Effector memory CD4-positive, alpha-beta T cell (primary cell): ENCODE measurements around the gene ARPP21.

ENCODE experiments used
- DNase-seq, 3 donors: peaks; one replicate each; pipeline ENCODE4 v3.0.0-alpha.2; 2020
- H3K27ac ChIP-seq: 2 replicates; pipeline ENCODE4 v1.7.0; 2013; ENCODE audit warnings: mild to moderate bottlenecking, low read length, moderate library complexity; ENCODE audit not compliant: insufficient read depth, poor library complexity, severe bottlenecking
- H3K27me3 ChIP-seq: replicated peaks from 2 replicates; pipeline ENCODE4 v1.7.0; 2013; ENCODE audit warnings: mild to moderate bottlenecking, low read length; ENCODE audit not compliant: insufficient read depth, control insufficient read depth, poor library complexity, severe bottlenecking
- H3K36me3 ChIP-seq: 2 replicates; pipeline ENCODE4 v1.7.0; 2013; ENCODE audit warnings: mild to moderate bottlenecking, low read length, moderate library complexity; ENCODE audit not compliant: control insufficient read depth, insufficient read depth
- H3K4me1 ChIP-seq: 2 replicates; pipeline ENCODE4 v1.7.0; 2013; ENCODE audit warnings: low read length, mild to moderate bottlenecking; ENCODE audit not compliant: control insufficient read depth, insufficient read depth, poor library complexity, severe bottlenecking
- H3K4me3 ChIP-seq: 2 replicates; pipeline ENCODE4 v1.7.0; 2013; ENCODE audit warnings: low read length, low read depth, mild to moderate bottlenecking; ENCODE audit not compliant: insufficient read depth, poor library complexity, severe bottlenecking
- H3K9me3 ChIP-seq: 2 replicates; pipeline ENCODE4 v1.7.0; 2013; ENCODE audit warnings: mild to moderate bottlenecking, low read length, moderate library complexity; ENCODE audit not compliant: control insufficient read depth

ARPP21 gene

DNA sequence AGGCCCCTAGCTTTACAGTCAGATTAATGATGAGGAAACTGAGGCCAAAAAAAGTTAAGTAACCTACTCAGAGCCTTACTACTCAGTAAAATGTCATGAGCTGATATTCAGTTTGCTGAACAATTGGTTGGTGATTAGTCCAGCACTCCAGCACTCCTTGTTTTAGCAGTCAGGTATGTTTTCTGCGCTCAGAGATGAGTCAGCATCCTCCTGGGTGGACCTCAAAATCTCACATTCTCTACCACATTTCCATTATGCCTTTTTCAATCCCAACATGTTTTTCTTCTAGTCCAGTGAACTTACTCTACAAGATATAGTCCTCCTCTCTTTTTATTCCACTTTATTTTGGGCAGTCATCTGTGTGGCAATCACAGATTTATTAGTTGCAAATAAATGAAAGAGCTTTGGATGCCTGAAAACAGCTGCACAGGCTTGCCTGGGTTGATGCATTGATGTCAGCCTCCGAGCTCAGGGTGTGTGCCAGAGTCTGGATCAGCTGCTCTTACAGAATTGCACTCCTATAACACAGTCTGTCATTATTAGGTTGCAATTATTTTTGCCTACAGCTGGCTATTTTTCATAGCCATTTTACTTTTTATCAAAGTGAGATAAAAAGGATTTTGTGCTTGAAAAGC, 133.2 kb downstream of the ARPP21 start:
- Histone ChIP-seq H3K27ac (no peak overlapping the region), H3K9me3 (no peaks in the 10 kb centered on the region), H3K4me3 (no peak overlapping the region), H3K4me1 (no peaks in the 10 kb centered on the region), H3K36me3 (no peaks in the 10 kb centered on the region), H3K27me3 (no peaks in the 10 kb centered on the region)
- DNase-seq, result no peak

GRCh38 chr3:35773417-35773816, 134.1 kb downstream of the ARPP21 start:
- no peak overlapping the region for H3K27ac ChIP-seq
- H3K4me3 ChIP-seq, result no peak overlapping the region
- no peak for DNase-seq
- no peaks in the 10 kb centered on the region for H3K9me3 ChIP-seq
- H3K36me3 ChIP-seq, result no peaks in the 10 kb centered on the region
- H3K4me1 ChIP-seq, result no peaks in the 10 kb centered on the region
- H3K27me3 ChIP-seq, result no peaks in the 10 kb centered on the region

GRCh38 chr3:35776346-35776745, 137.0 kb downstream of the ARPP21 start:
- no peak for DNase-seq
- H3K9me3 ChIP-seq, result no peaks in the 10 kb centered on the region
- no peak overlapping the region for H3K4me3 ChIP-seq
- H3K36me3 ChIP-seq, result no peaks in the 10 kb centered on the region
- H3K27me3 ChIP-seq, result no peaks in the 10 kb centered on the region
- H3K4me1 ChIP-seq, result no peaks in the 10 kb centered on the region
- H3K27ac ChIP-seq, result no peak overlapping the region

- Histone ChIP-seq H3K4me1 (no peaks in the 10 kb centered on the region), H3K9me3 (no peaks in the 10 kb centered on the region), H3K27ac (no peak overlapping the region), H3K36me3 (no peaks in the 10 kb centered on the region), H3K4me3 (no peak overlapping the region), H3K27me3 (no peaks in the 10 kb centered on the region)
- DNase-seq, result no peak
These were observed 137.7 kb downstream of the ARPP21 start for GRCh38 chr3:35777065-35777464.

DNA sequence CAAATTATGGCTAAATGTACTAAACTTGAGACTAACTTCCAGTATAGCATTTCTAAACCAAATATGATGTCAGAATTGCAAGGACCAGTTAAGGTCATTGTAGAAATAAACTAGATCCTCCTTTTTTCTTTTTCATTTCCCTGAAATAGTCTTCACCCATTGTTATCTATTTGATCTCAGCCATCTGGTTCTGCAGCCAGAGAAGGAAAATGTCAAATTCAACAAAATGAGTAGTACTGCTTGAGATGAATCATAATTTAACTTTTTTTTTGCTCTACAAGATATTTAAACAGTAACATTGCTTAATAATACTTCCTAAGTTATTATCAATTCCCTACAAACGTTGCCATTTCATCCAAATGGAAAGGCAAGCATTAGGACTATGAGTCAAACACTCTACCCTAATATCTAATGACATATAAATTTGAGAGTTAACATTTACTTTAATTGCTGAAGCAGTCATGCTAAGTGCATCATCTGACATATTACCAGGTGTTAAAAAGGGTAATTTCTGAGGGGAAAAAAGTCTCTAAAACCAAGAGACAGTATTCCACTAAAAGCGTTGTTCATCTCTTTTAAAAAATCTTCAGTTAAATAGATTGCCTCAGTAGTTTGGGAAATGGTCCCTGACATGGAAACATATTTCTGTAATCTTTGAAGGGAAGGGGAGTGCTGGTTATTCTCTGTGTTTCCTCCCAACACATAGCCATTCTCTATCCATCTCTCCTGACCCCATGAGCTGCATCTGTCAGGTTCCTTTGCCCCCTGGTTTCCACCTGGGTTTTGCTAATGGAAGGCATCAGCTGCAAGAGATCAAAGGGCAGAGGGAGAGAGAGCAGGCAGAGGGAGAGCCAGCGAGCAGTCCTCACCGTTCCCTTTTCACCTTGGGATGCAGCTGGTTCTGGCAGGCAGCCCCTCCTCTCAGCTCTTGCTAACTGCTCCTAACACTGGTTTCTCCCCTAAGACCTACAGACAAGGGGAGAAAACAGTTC, 138.5 kb downstream of the ARPP21 start:
- Histone ChIP-seq H3K27ac (no peak overlapping the region), H3K4me1 (no peaks in the 10 kb centered on the region), H3K27me3 (no peaks in the 10 kb centered on the region), H3K9me3 (no peaks in the 10 kb centered on the region), H3K36me3 (no peaks in the 10 kb centered on the region), H3K4me3 (no peak overlapping the region)
- DNase-seq, result no peak

GRCh38 chr3:35779611-35780010, 140.3 kb downstream of the ARPP21 start:
- Histone ChIP-seq H3K36me3 (no peaks in the 10 kb centered on the region), H3K9me3 (no peaks in the 10 kb centered on the region), H3K4me3 (no peak overlapping the region), H3K27me3 (no peaks in the 10 kb centered on the region), H3K4me1 (no peaks in the 10 kb centered on the region), H3K27ac (no peak overlapping the region)
- no peak for DNase-seq

- DNase-seq, result no peak
- Histone ChIP-seq H3K36me3 (no peaks in the 10 kb centered on the region), H3K27ac (no peak overlapping the region), H3K27me3 (no peaks in the 10 kb centered on the region), H3K9me3 (no peaks in the 10 kb centered on the region), H3K4me3 (no peak overlapping the region), H3K4me1 (no peaks in the 10 kb centered on the region)
These were observed 141.5 kb downstream of the ARPP21 start for GRCh38 chr3:35780800-35781199.

GRCh38 chr3:35781558-35781957, 142.2 kb downstream of the ARPP21 start:
- no peaks in the 10 kb centered on the region for H3K36me3 ChIP-seq
- no peaks in the 10 kb centered on the region for H3K9me3 ChIP-seq
- no peak overlapping the region for H3K4me3 ChIP-seq
- H3K4me1 ChIP-seq, result no peaks in the 10 kb centered on the region
- H3K27ac ChIP-seq, result no peak overlapping the region
- no peaks in the 10 kb centered on the region for H3K27me3 ChIP-seq
- DNase-seq, result no peak

DNA sequence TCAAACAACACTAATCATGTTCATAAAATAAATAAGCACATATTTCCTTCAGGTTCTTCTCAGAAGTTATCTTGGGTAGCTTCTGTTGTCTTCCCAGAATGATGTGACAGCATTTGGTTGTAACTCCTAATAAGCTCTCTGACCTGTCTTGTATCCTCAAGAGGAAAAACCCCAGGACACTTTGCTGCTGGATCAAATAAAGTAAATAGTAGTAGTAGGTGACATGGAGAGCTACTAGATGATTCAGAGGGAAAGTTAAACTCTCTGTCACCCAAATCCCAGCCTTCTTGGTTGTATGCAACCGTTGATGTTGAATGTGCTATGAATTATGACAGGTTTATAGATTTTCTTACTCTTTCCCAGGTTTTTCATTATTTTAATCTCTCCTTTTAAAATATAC, 143.0 kb downstream of the ARPP21 start:
- Histone ChIP-seq H3K4me1 (no peaks in the 10 kb centered on the region), H3K27ac (no peak overlapping the region), H3K36me3 (no peaks in the 10 kb centered on the region), H3K9me3 (no peaks in the 10 kb centered on the region), H3K4me3 (no peak overlapping the region), H3K27me3 (no peaks in the 10 kb centered on the region)
- DNase-seq, result no peak

- no peaks in the 10 kb centered on the region for H3K36me3 ChIP-seq
- H3K4me3 ChIP-seq, result no peak overlapping the region
- no peaks in the 10 kb centered on the region for H3K27me3 ChIP-seq
- H3K27ac ChIP-seq, result no peak overlapping the region
- H3K9me3 ChIP-seq, result no peaks in the 10 kb centered on the region
- H3K4me1 ChIP-seq, result no peaks in the 10 kb centered on the region
- no peak for DNase-seq
These were observed 144.8 kb downstream of the ARPP21 start for GRCh38 chr3:35784169-35784568.
